Right lobe of liver (tissue), 4 donors: ENCODE data around the gene ATXN1L.

Experiments
- CTCF ChIP-seq, 4 donors: fragments of 200-600 bp in 3 of 4; fragments of 450-650 bp in 1 of 4; IDR thresholded peaks; one replicate each; pipeline versions ENCODE4 v1.5.1 to v1.8.0; 2016 to 2022; ENCODE audit warnings: antibody characterized with exemption in 4 of 4, mild to moderate bottlenecking in 2 of 4
- POLR2A ChIP-seq: fragments of 450-650 bp; IDR thresholded peaks from one replicate; pipeline ENCODE4 v1.6.1; 2017; ENCODE audit warnings: antibody characterized with exemption, mild to moderate bottlenecking
- donor health status: DM: no; HTN: no; CAD: no.
- donor health status: DM: no; HTN: no; CAD: no.
- donor health status: DM: no; HTN: yes; CAD: no.

GRCh38 chr16:71807905-71808592 lies 37.7 kb upstream of the ATXN1L start:
- TF ChIP-seq CTCF (IDR thresholded peaks at IDR 0.05) (no peak), POLR2A (no peak)
